ENCODE results near the gene CENPT. TPM values are rescaled to one million over a fixed set of nuclear protein-coding genes. Genes with fewer than 3 reads are reported as not detected.
A peak's percentile ranks its signal among the peaks of the same experiment; 100 is the strongest.

CENPT gene
- total RNA-seq (15.4 and 23.1 TPM in 2 replicates), polyA plus RNA-seq (30.2 and 40.2 TPM in 2 replicates), polyA minus RNA-seq (ENCODE audit: low replicate concordance) (49.2 and 60.2 TPM in 2 replicates)
- 25.3 and 37.5 TPM in 2 replicates for polyA plus RNA-seq (2012)

GRCh38 chr16:67847064-67847861, at the start of gene CENPT:
CENPT (minus strand) TSS chr16:67847693; CDS start chr16:67833859, 13,834 bp downstream.
- DNase-seq (ENCODE audit: low read depth in 2 of 2) = peak in 1 of 2 donors; percentile 87
- TF ChIP-seq CTCF (conservative IDR thresholded peaks at IDR 0.05 in 1 of 2, IDR thresholded peaks at IDR 0.05 in 1 of 2; ENCODE audit: low read depth in 1 of 2, low read length in 2 of 2) (no peak), EZH2 (IDR thresholded peaks at IDR 0.05; ENCODE audit: low read length, missing control alignments) (no peak)
- peaks cover 19% of the 10 kb centered on the region for H3K4me1 ChIP-seq (ENCODE audit: control insufficient read depth, extremely low read depth, insufficient read depth, low read length)
- no peaks in the 10 kb centered on the region for H3K27me3 ChIP-seq (ENCODE audit: control insufficient read depth, insufficient read depth, low read length)
- peak within 1 kb of the TSS; percentile 82 for H3K9ac ChIP-seq (ENCODE audit: insufficient read depth, low read length)
- H3K9me3 ChIP-seq (ENCODE audit: control insufficient read depth, insufficient read depth, low read depth, low read length) = no peaks in the 10 kb centered on the region
- H3K79me2 ChIP-seq (ENCODE audit: control insufficient read depth, insufficient read depth, low read length) = peaks cover 68% of the 10 kb centered on the region
- no peaks in the 10 kb centered on the region for H3K36me3 ChIP-seq (ENCODE audit: control insufficient read depth, insufficient read depth, low read length)
- peak within 1 kb of the TSS; percentile 92 for H3K4me2 ChIP-seq (ENCODE audit: extremely low read depth, insufficient read depth, low read length)
- H4K20me1 ChIP-seq (ENCODE audit: control insufficient read depth, extremely low read depth, insufficient read depth, low read length) = no peaks in the 10 kb centered on the region
- H2AFZ ChIP-seq (ENCODE audit: low read length) = peak within 1 kb of the TSS; percentile 37
- H3K27ac ChIP-seq (ENCODE audit: insufficient read depth, low read length) = peak within 1 kb of the TSS; percentile 86
- peak within 1 kb of the TSS; percentile 76 to 91 (median 77) for H3K4me3 ChIP-seq (replicated peaks in 1 of 4; ENCODE audit: control extremely low read depth in 1 of 4, insufficient read depth in 1 of 4, low read depth in 3 of 4, low read length in 4 of 4)

- no peaks in the 10 kb centered on the region for H3K36me3 ChIP-seq (ENCODE audit: control insufficient read depth, insufficient read depth, low read length)
- DNase-seq (ENCODE audit: low read depth in 2 of 2) = peak in 1 of 2 donors; percentile 57
- no peaks in the 10 kb centered on the region for H3K27me3 ChIP-seq (ENCODE audit: control insufficient read depth, insufficient read depth, low read length)
- H3K79me2 ChIP-seq (ENCODE audit: control insufficient read depth, insufficient read depth, low read length) = peaks cover 35% of the 10 kb centered on the region
- H4K20me1 ChIP-seq (ENCODE audit: control insufficient read depth, extremely low read depth, insufficient read depth, low read length) = no peaks in the 10 kb centered on the region
- no peak overlapping the region for H3K4me3 ChIP-seq (replicated peaks in 1 of 4; ENCODE audit: control extremely low read depth in 1 of 4, insufficient read depth in 1 of 4, low read depth in 3 of 4, low read length in 4 of 4)
- no peak overlapping the region for H3K27ac ChIP-seq (ENCODE audit: insufficient read depth, low read length)
- H3K9ac ChIP-seq (ENCODE audit: insufficient read depth, low read length) = no peak overlapping the region
- H3K4me1 ChIP-seq (ENCODE audit: control insufficient read depth, extremely low read depth, insufficient read depth, low read length) = peaks cover 6% of the 10 kb centered on the region
- TF ChIP-seq CTCF (conservative IDR thresholded peaks at IDR 0.05 in 1 of 2, IDR thresholded peaks at IDR 0.05 in 1 of 2; ENCODE audit: low read depth in 1 of 2, low read length in 2 of 2) = no peak
- no peak for TF ChIP-seq EZH2 (IDR thresholded peaks at IDR 0.05; ENCODE audit: low read length, missing control alignments)
- no peak overlapping the region for H3K4me2 ChIP-seq (ENCODE audit: extremely low read depth, insufficient read depth, low read length)
- no peaks in the 10 kb centered on the region for H3K9me3 ChIP-seq (ENCODE audit: control insufficient read depth, insufficient read depth, low read depth, low read length)
- H2AFZ ChIP-seq (ENCODE audit: low read length) = no peak overlapping the region
These were observed 49.7 kb upstream of the CENPT start for GRCh38 chr16:67897231-67897630.

- peaks cover 6% of the 10 kb centered on the region for H3K4me1 ChIP-seq (ENCODE audit: control insufficient read depth, extremely low read depth, insufficient read depth, low read length)
- TF ChIP-seq CTCF (conservative IDR thresholded peaks at IDR 0.05 in 1 of 2, IDR thresholded peaks at IDR 0.05 in 1 of 2; ENCODE audit: low read depth in 1 of 2, low read length in 2 of 2) (no peak), EZH2 (IDR thresholded peaks at IDR 0.05; ENCODE audit: low read length, missing control alignments) (no peak)
- peak in 1 of 2 donors; percentile 24 for DNase-seq (ENCODE audit: low read depth in 2 of 2)
- H3K9ac ChIP-seq (ENCODE audit: insufficient read depth, low read length) = peak overlapping the region; percentile 100
- H4K20me1 ChIP-seq (ENCODE audit: control insufficient read depth, extremely low read depth, insufficient read depth, low read length) = no peaks in the 10 kb centered on the region
- H2AFZ ChIP-seq (ENCODE audit: low read length) = peak overlapping the region; percentile 81
- peaks cover 29% of the 10 kb centered on the region for H3K79me2 ChIP-seq (ENCODE audit: control insufficient read depth, insufficient read depth, low read length)
- H3K4me3 ChIP-seq (replicated peaks in 1 of 4; ENCODE audit: control extremely low read depth in 1 of 4, insufficient read depth in 1 of 4, low read depth in 3 of 4, low read length in 4 of 4) = peak overlapping the region; percentile 82 to 99 (median 97)
- H3K27me3 ChIP-seq (ENCODE audit: control insufficient read depth, insufficient read depth, low read length) = no peaks in the 10 kb centered on the region
- peak overlapping the region; percentile 97 for H3K27ac ChIP-seq (ENCODE audit: insufficient read depth, low read length)
- H3K9me3 ChIP-seq (ENCODE audit: control insufficient read depth, insufficient read depth, low read depth, low read length) = no peaks in the 10 kb centered on the region
- no peaks in the 10 kb centered on the region for H3K36me3 ChIP-seq (ENCODE audit: control insufficient read depth, insufficient read depth, low read length)
- H3K4me2 ChIP-seq (ENCODE audit: extremely low read depth, insufficient read depth, low read length) = peak overlapping the region; percentile 98
These were observed 46.4 kb upstream of the CENPT start for GRCh38 chr16:67893743-67894399.
